ENCODE data around the gene ESD. TPM values are rescaled to one million over a fixed set of nuclear protein-coding genes. Genes with fewer than 3 reads are reported as not detected.

The ESD gene, protein sequence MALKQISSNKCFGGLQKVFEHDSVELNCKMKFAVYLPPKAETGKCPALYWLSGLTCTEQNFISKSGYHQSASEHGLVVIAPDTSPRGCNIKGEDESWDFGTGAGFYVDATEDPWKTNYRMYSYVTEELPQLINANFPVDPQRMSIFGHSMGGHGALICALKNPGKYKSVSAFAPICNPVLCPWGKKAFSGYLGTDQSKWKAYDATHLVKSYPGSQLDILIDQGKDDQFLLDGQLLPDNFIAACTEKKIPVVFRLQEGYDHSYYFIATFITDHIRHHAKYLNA
- total RNA-seq (100 to 1,000 TPM in 5 of 9 donors, 10 to 100 TPM in 4; 89.7 to 109 (median 103) TPM), polyA plus RNA-seq (100 to 1,000 TPM in 1 of 2 donors, 10 to 100 TPM in 1; 94.1 to 113 TPM)
- long read RNA-seq, donor 1, transcript ESD-202 (10 exons, 1,192 nt): major isoform, 67 of 85 reads
- long read RNA-seq, donor 1, partial matches to known transcripts: 11 of 85 reads
- long read RNA-seq, donor 1, other reads (novel, unspliced or antisense): 7 of 85 reads
- long read RNA-seq, donor 2, transcript ESD-202 (10 exons, 1,192 nt): major isoform, 169 of 199 reads
- long read RNA-seq, donor 2, partial matches to known transcripts: 13 of 199 reads
- long read RNA-seq, donor 2, other reads (novel, unspliced or antisense): 16 of 199 reads
- long read RNA-seq, donor 3, transcript ESD-202 (10 exons, 1,192 nt): major isoform, 43 of 55 reads
- long read RNA-seq, donor 3, partial matches to known transcripts: 10 of 55 reads
- long read RNA-seq, donor 3, other reads (novel, unspliced or antisense): 2 of 55 reads

DNA sequence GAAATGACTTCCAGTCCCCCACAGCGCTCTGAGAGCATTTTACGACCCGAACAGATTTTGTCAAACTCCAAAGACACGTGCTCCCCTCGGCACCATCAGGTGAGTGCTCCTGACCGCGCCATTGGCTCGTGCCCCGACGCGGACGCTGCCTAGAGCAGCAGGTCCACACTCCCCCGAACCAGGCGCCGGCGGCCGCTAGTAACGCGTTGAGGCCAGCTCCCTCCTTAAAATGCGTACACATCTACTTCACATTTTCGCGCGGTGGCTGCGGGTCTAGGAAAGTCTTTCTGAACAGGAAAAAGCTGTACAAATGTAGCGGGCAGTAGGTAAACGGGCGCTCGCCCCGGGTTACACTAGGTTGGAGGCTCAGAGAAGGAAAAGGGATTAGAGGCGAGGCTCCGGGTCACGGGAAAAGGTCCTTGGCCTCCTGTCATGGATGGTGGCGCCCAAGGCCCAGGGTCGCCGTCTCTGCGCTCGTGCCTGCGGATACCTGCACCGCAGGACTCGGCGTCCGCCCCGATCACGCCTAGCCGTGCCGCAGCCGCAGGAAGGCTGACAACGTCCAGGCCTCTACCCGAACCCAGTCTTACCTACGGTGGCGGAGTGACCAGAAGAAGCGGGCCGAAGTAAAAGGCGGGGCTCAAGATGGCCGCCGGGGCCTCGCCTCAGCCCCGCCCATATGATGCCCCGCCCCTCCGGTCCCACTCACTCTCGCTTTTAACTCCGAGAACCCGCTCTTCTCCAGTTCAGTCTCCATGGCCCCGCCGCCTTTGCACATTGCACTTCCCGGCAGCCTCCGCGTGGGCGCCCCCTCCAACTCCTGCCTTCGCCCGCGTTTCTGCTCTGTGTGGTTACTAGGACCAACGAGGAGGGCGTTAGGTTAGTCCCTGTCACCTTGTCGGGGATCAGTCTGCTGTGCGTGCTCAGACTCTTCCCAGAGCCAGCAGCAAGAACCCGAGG, at the start of gene ESD:
Gene ESD (minus strand): TSS at position 647 of the 960 bp plus-strand sequence. CDS start 5,748 bp downstream, outside the sequence.
- intact Hi-C loops (cut with DNase I): no loop called here
- H3K4me1 ChIP-seq: peaks cover 0 to 49% (median 30%) of the 10 kb centered on the region in 12 donors
- H3K27ac ChIP-seq: peak within 1 kb of the TSS; percentile 78 to 94 (median 90)
- H3K9me3 ChIP-seq: no peaks in the 10 kb centered on the region
- peak within 1 kb of the TSS; percentile 63 to 97 (median 81) for H3K4me3 ChIP-seq
- peak in 1 of 2 donors; percentile 82 for TF ChIP-seq POLR2A (IDR thresholded peaks at IDR 0.05)
- TF ChIP-seq, protein P1, sequence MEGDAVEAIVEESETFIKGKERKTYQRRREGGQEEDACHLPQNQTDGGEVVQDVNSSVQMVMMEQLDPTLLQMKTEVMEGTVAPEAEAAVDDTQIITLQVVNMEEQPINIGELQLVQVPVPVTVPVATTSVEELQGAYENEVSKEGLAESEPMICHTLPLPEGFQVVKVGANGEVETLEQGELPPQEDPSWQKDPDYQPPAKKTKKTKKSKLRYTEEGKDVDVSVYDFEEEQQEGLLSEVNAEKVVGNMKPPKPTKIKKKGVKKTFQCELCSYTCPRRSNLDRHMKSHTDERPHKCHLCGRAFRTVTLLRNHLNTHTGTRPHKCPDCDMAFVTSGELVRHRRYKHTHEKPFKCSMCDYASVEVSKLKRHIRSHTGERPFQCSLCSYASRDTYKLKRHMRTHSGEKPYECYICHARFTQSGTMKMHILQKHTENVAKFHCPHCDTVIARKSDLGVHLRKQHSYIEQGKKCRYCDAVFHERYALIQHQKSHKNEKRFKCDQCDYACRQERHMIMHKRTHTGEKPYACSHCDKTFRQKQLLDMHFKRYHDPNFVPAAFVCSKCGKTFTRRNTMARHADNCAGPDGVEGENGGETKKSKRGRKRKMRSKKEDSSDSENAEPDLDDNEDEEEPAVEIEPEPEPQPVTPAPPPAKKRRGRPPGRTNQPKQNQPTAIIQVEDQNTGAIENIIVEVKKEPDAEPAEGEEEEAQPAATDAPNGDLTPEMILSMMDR (IDR thresholded peaks at IDR 0.05): peak in 3 of 12 donors; percentile 1 to 9 (median 9)
- ATAC-seq (peak; percentile 98 to 99 (median 99)), DNase-seq (peak; percentile 94 to 97 (median 95))
- H3K27me3 ChIP-seq: no peaks in the 10 kb centered on the region
- 0 to 5% (median 1%) methylated on average over 52 to 77 of the region's 77 CpGs for WGBS, 4 donors
- H3K36me3 ChIP-seq: peaks cover 0 to 17% (median 10%) of the 10 kb centered on the region in 9 donors

DNA sequence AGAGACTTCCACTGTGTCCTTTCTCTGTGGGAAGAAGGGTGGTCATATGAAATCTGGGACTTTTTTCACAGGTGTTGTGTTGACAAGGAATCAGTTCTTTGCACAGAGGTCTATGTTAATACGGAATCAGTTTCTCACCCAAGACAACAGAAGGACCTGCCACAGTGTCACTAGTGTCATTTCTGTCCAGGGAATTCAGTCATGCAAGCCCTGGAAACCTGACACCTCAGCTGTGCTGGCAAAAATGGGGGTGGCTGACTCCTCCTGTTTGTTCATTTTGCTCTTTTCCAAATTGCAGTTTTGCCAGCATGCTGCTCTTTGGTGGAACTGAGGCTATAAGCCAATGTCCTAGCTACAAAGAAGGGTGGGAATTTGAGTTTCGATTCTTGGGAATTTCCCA, 49.8 kb upstream of the ESD start:
- no peak for DNase-seq
- Histone ChIP-seq H3K4me1 (peaks cover 0 to 5% (median 0%) of the 10 kb centered on the region in 12 donors), H3K9me3 (no peaks in the 10 kb centered on the region), H3K36me3 (no peaks in the 10 kb centered on the region), H3K27me3 (peaks cover 0 to 4% (median 0%) of the 10 kb centered on the region in 9 donors), H3K4me3 (no peak overlapping the region), H3K27ac (no peak overlapping the region)
- intact Hi-C loops (cut with DNase I): no loop called here
- WGBS, 4 donors: 59 to 79% (median 74%) methylated on average over 2 of the region's 2 CpGs
- TF ChIP-seq POLR2A (IDR thresholded peaks at IDR 0.05): no peak
- TF ChIP-seq, protein P1 (IDR thresholded peaks at IDR 0.05): no peak
- no peak for ATAC-seq

DNA sequence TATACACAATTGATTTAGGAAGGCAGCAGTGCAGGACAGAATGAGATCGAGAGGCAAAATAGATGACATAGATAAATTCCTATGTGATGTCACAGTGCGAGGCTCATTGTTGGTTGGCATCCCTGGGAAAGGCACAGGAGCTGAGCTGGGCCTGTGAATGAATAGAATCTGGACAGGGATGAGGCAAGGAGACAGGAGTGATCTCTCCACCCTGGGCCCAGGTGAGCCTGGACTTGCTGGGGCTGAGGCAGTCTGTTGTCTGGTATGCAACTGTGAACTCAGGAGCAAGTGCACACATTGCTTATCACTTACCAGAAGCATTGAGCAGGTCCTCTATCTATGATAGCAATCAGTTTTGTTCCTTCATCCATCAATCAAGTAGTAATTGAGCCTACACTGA, 48.2 kb upstream of the ESD start:
- intact Hi-C loops (cut with DNase I): no loop called here
- H3K9me3 ChIP-seq: no peaks in the 10 kb centered on the region
- no peak overlapping the region for H3K27ac ChIP-seq
- H3K4me1 ChIP-seq: peaks cover 0 to under 1% (median 0%) of the 10 kb centered on the region in 12 donors
- no peaks in the 10 kb centered on the region for H3K36me3 ChIP-seq
- no peak for DNase-seq
- 84 to 92% (median 88%) methylated on average over 2 of the region's 2 CpGs for WGBS, 4 donors
- peaks cover 0 to 4% (median 0%) of the 10 kb centered on the region in 9 donors for H3K27me3 ChIP-seq
- no peak for TF ChIP-seq POLR2A (IDR thresholded peaks at IDR 0.05)
- TF ChIP-seq, protein P1 (IDR thresholded peaks at IDR 0.05): no peak
- H3K4me3 ChIP-seq: no peak overlapping the region
- ATAC-seq: no peak

Measured in heart left ventricle (tissue), 16 donors.